ENCODE data around the gene SAP30BP.
A peak's percentile ranks its signal among the peaks of the same experiment; 100 is the strongest.

The SAP30BP gene

DNA sequence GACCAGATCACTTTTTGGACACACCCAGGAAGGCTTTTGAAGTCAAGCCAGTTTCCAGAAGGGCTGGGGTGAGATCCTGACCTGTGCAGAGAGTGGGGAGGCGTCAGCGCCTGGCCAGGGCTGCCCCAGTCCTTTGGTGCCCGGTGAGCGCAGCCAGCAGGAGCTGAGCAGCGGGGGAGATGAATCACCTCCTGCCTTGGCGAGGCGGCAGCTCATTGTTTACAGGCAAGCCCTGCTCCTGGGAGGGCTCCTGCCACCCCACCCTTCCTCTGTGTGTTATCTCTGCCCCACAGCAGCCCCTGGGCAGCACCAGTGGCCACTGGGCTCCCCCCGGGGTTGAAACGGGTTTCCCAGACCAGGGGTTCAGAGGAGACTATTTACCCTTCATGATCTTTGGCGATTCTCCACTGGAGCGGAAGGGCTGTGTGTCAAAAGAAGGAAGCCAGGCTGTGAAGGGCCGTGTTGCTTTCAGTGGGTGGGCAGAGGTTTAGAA lies 40.0 kb downstream of the SAP30BP start (continued):
- no peak for TF ChIP-seq ZNF214 (tag by site-specific recombination; IDR thresholded peaks at IDR 0.05; ENCODE audit: borderline replicate concordance)

DNA sequence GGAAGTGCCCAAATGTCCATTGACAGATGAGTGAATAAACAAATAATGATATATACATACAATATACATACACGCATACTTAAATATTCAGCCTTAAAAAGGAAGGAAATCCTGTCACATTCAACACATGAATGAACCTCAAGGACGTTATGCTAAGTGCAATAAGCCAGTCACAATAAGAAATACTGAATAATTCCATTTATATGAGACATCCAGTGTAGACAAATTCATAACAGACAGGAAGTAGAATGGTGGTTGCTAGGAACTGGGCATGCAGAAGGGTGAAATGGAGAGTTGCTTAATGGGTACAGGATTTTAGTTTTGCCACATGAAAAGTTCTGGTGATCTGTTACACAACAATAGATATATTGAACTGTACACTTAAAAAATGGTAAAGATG lies 45.3 kb downstream of the SAP30BP start:
- Histone ChIP-seq H3K4me1 (ENCODE audit: control insufficient read depth, insufficient read depth, low read length) (no peaks in the 10 kb centered on the region), H3K36me3 (ENCODE audit: control insufficient read depth in 2 of 2, insufficient read depth in 1 of 2, low read length in 2 of 2) (peaks cover 0 to 13% of the 10 kb centered on the region in 2 experiments; a peak in 1 of 3 replicates), H3K9me3 (ENCODE audit: control insufficient read depth, insufficient read depth, low read depth, low read length) (no peaks in the 10 kb centered on the region), H3K27ac (ENCODE audit: extremely low read depth, low read depth, low read length) (no peak overlapping the region), H3K4me3 (ENCODE audit: low read depth, low read length) (no peak overlapping the region)
- POLR2A ChIA-PET, result interaction anchor here (1.4 kb wide), 1 partner anchor 9 kb away, joined by 3 read pairs; the partner anchor contains the start of gene ITGB4
- TF ChIP-seq ZNF274 (IDR thresholded peaks at IDR 0.05; ENCODE audit: low read length) (no peak), ZNF274 (tag by site-specific recombination; IDR thresholded peaks at IDR 0.05; ENCODE audit: borderline replicate concordance) (no peak), ZNF18 (tag by site-specific recombination; IDR thresholded peaks at IDR 0.05) (no peak), ZNF48 (tag by site-specific recombination; IDR thresholded peaks at IDR 0.05) (no peak), ZNF174 (tag by site-specific recombination; IDR thresholded peaks at IDR 0.05) (no peak)
- TF ChIP-seq, protein P1, sequence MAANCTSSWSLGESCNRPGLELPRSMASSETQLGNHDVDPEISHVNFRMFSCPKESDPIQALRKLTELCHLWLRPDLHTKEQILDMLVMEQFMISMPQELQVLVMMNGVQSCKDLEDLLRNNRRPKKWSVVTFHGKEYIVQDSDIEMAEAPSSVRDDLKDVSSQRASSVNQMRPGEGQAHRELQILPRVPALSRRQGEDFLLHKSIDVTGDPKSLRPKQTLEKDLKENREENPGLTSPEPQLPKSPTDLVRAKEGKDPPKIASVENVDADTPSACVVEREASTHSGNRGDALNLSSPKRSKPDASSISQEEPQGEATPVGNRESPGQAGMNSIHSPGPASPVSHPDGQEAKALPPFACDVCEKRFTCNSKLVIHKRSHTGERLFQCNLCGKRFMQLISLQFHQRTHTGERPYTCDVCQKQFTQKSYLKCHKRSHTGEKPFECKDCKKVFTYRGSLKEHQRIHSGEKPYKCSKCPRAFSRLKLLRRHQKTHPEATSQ (tag by site-specific recombination; IDR thresholded peaks at IDR 0.05), result no peak
- CTCF ChIA-PET, result interaction anchor here (0.7 to 1.0 kb wide), 2 partner anchors 36 to 78 kb away, joined by 4 read pairs; no protein-coding TSS in a partner anchor

DNA sequence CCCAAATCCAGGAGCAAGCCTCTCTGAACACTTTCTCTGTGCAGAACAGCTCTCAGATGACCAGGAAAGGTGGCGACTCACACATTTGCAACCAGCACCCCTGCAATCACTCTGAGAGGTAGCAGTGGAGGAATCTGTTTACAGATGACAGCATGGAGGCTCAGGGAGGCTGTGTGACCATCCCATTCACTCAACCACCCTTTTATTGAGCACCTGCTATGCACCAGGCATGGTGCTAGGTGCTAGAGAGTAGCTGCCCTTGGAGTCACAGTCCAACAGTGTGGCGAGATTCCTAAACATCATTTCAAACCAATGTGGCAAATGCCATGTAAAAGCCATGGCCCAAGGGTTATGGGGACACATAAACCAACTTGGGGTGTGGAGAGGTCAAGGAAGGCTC lies 52.6 kb downstream of the SAP30BP start:
- Histone ChIP-seq H3K9me3 (ENCODE audit: control insufficient read depth, insufficient read depth, low read depth, low read length) (no peaks in the 10 kb centered on the region), H3K36me3 (ENCODE audit: control insufficient read depth in 2 of 2, insufficient read depth in 1 of 2, low read length in 2 of 2) (no peaks in the 10 kb centered on the region), H3K27ac (ENCODE audit: extremely low read depth, low read depth, low read length) (no peak overlapping the region), H3K4me1 (ENCODE audit: control insufficient read depth, insufficient read depth, low read length) (no peaks in the 10 kb centered on the region; the same call in 1 of the 2 replicates), H3K4me3 (ENCODE audit: low read depth, low read length) (no peak overlapping the region)
- TF ChIP-seq ZNF23 (tag by site-specific recombination; IDR thresholded peaks at IDR 0.05; ENCODE audit: borderline replicate concordance), result no peak
- TF ChIP-seq ZEB2 (tag by site-specific recombination; IDR thresholded peaks at IDR 0.05), result no peak
- TF ChIP-seq ZNF664 (tag by site-specific recombination; IDR thresholded peaks at IDR 0.05), result peak; percentile 91
- TF ChIP-seq ZNF600 (tag by site-specific recombination; IDR thresholded peaks at IDR 0.05), result 0 out of 2 replicates have a peak, but pooled peaks have one; percentile 28
- no peak for TF ChIP-seq ZNF248 (tag by site-specific recombination; IDR thresholded peaks at IDR 0.05)
- no peak for TF ChIP-seq ZNF544 (tag by site-specific recombination; IDR thresholded peaks at IDR 0.05)
- ChIA-PET CTCF (interaction anchor here (0.6 to 4.2 kb wide), 4 partner anchors 30 to 186 kb away, joined by 3 to 22 read pairs (median 4); no protein-coding TSS in a partner anchor), POLR2A (interaction anchor here (0.9 kb wide), 2 partner anchors 18 to 847 kb away, joined by 3 to 4 read pairs; partner anchors contain the start of gene FDXR)

DNA sequence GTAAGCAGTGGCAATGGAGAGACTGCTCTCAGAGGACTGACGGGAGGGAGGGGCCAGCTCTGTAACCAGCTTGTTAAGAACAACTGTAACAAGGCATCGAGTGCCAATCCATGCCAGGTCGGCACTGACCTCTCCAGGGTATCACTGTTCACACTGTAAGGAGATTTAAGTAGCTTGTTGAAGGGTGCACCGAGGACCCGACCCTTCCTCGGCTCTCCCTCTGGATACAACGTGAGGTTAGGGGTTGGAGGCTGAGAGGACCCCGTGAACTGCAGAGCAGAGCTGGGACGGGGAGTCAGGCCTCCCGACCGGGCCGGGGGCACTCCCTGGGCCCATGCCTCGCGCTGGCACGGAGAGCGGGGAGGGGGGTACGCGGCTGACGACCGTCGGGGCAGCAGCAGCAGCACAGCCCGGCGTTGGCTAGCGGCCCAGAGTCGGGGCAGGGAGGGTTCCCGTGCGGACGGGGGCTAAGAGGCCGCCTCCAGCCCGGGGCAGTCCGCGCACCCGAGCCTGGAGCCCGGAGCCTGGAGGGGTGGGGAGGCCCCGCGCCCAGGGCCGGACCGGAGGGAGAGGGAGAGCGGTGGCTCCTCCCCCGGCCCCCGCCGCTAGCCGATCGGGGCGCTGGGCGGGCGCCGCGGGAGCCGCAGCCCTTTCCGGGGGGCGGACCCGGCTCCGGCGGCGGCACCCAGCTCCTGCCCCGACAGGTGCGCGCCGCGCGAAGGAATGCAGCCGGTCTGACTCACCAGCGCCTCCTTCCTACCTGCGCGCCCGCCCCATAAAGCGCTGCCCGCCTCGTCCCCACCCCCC lies 53.7 kb downstream of the SAP30BP start, which contains the start of gene ITGB4:
Gene ITGB4 (plus strand): TSS at position 804 of the 807 bp plus-strand sequence. CDS start 3,245 bp downstream, outside the sequence.
- H3K36me3 ChIP-seq (ENCODE audit: control insufficient read depth in 2 of 2, insufficient read depth in 1 of 2, low read length in 2 of 2), result no peaks in the 10 kb centered on the region
- peak within 1 kb of the TSS; percentile 35 for H3K4me3 ChIP-seq (ENCODE audit: low read depth, low read length)
- ChIA-PET CTCF (interaction anchor here (0.6 to 8.4 kb wide), 9 partner anchors 10 to 184 kb away, joined by 3 to 51 read pairs (median 4); partner anchors contain the start of genes MRPL38 and SMIM5), POLR2A (interaction anchor here (0.8 to 1.2 kb wide), 6 partner anchors 9 to 848 kb away, joined by 3 to 5 read pairs (median 3); partner anchors contain the start of genes FDXR, SMIM5 and WBP2)
- no peaks in the 10 kb centered on the region for H3K9me3 ChIP-seq (ENCODE audit: control insufficient read depth, insufficient read depth, low read depth, low read length)
- no peaks in the 10 kb centered on the region; the same call in 1 of the 2 replicates for H3K4me1 ChIP-seq (ENCODE audit: control insufficient read depth, insufficient read depth, low read length)
- H3K27ac ChIP-seq (ENCODE audit: extremely low read depth, low read depth, low read length), result no peak within 1 kb of the TSS
- TF ChIP-seq ZNF175 (tag by site-specific recombination; IDR thresholded peaks at IDR 0.05) (no peak), ZNF558 (tag by site-specific recombination; IDR thresholded peaks at IDR 0.05) (no peak), ZNF394 (tag by site-specific recombination; IDR thresholded peaks at IDR 0.05; ENCODE audit: borderline replicate concordance) (no peak), TSHZ1 (tag by site-specific recombination; IDR thresholded peaks at IDR 0.05; ENCODE audit: borderline replicate concordance) (no peak), ZNF239 (tag by site-specific recombination; IDR thresholded peaks at IDR 0.05) (no peak), KLF16 (tag by site-specific recombination; IDR thresholded peaks at IDR 0.05) (no peak)
- TF ChIP-seq, protein P1 (tag by site-specific recombination; IDR thresholded peaks at IDR 0.05), result no peak

All from HEK293 (cell line).